K562 (cell line): ENCODE results near the gene GJB2. TPM values are rescaled to one million over a fixed set of nuclear protein-coding genes. Genes with fewer than 3 reads are reported as not detected.

ENCODE experiments used
- ATAC-seq: fragments of 200-7000 bp; cut with Tn5 transposase; 3 replicates; pipeline ENCODE4 v1.9.1; 2020; ENCODE audit warnings: moderate library complexity
- BruUV-seq: library from RNA; stranded (reverse); fragments of 400-500 nt; replicated peaks from 2 replicates; lab custom pipeline; 2021; lab: Mats Ljungman, UMichigan
- CTCF ChIA-PET: fragments of 300-600 bp; formaldehyde crosslinking; extraction: SDS; loops from one replicate; lab custom pipeline; 2021; ENCODE audit warnings: low intra/inter-chr PET ratio; lab: Yijun Ruan, JAX
- POLR2A ChIA-PET: fragments of 300-600, 350-650 bp; sonication (Branson Sonifier 250); formaldehyde crosslinking; extraction: SDS; loops from one replicate; lab custom pipeline; 2021; ENCODE audit warnings: antibody characterized with exemption, inconsistent platforms; lab: Yijun Ruan, JAX
- DNase-seq, 4 experiments: peaks; one replicate each; pipeline versions ENCODE4 v3.0.0 to v3.0.0-alpha.2; 2011 to 2018; ENCODE audit warnings: low spot score in 3 of 4, mixed read lengths in 3 of 4; ENCODE audit errors: extremely low read depth in 1 of 4
- FAIRE-seq: peaks from 2 replicates; lab custom pipeline; 2011; peaks lifted over from hg19 to GRCh38; lab: Jason Lieb, UNC
- H2AFZ ChIP-seq: 2 replicates; pipeline ENCODE4 v1.6.0; 2011; ENCODE audit warnings: low read depth, low read length, control low read depth, inconsistent platforms
- H3K27ac ChIP-seq: fragments of 200-600 bp; 3 replicates; pipeline ENCODE4 v1.8.0; 2011; ENCODE audit warnings: low read depth, mild to moderate bottlenecking, control low read depth, inconsistent platforms, low read length, moderate library complexity, mixed read lengths; ENCODE audit errors: extremely low read depth
- H3K27me3 ChIP-seq, 2 experiments: fragments of 300-600 bp in 1 of 2; 2 replicates in 1 of 2; 3 replicates in 1 of 2; pipeline versions ENCODE4 v1.6.0 to v1.8.0; 2011; ENCODE audit warnings: inconsistent platforms in 2 of 2, low read length in 2 of 2, mild to moderate bottlenecking in 1 of 2, mixed read lengths in 1 of 2, moderate library complexity in 1 of 2; ENCODE audit not compliant: control insufficient read depth in 2 of 2, insufficient read depth in 2 of 2
- H3K36me3 ChIP-seq: fragments of 300-600 bp; 3 replicates; pipeline ENCODE4 v1.8.0; 2011; ENCODE audit warnings: mild to moderate bottlenecking, low read length, inconsistent platforms; ENCODE audit not compliant: control insufficient read depth, insufficient read depth
- H3K4me1 ChIP-seq, 2 experiments: fragments of 200-600 bp in 1 of 2; replicated peaks in 1 of 2; 2 replicates in 1 of 2; 3 replicates in 1 of 2; pipeline versions ENCODE4 v1.5.1 to v1.8.0; 2011; ENCODE audit warnings: inconsistent platforms in 2 of 2, low read length in 2 of 2, mild to moderate bottlenecking in 1 of 2, mixed read lengths in 1 of 2, moderate library complexity in 1 of 2; ENCODE audit not compliant: control insufficient read depth in 2 of 2, insufficient read depth in 2 of 2
- H3K4me2 ChIP-seq: 2 replicates; pipeline ENCODE4 v1.6.1; 2011; ENCODE audit warnings: low read length, control low read depth, inconsistent platforms, mixed read lengths; ENCODE audit not compliant: insufficient read depth
- H3K4me3 ChIP-seq: fragments of 200-600 bp; sonication (generic), shearing (Covaris generic); 2 replicates; pipeline ENCODE4 v1.5.1; 2016; ENCODE audit warnings: control low read depth, inconsistent platforms
- H3K79me2 ChIP-seq: fragments of 200-600 bp; 3 replicates; pipeline ENCODE4 v1.8.0; 2011; ENCODE audit warnings: low read length, inconsistent platforms; ENCODE audit not compliant: control insufficient read depth, insufficient read depth
- H3K9ac ChIP-seq, 2 experiments: 2 replicates each; pipeline versions ENCODE4 v1.6.0 to v1.6.1; 2011; ENCODE audit warnings: low read depth in 2 of 2, low read length in 2 of 2, control low read depth in 1 of 2, inconsistent platforms in 1 of 2, mild to moderate bottlenecking in 1 of 2, mixed read lengths in 1 of 2; ENCODE audit not compliant: insufficient read depth in 1 of 2
- H3K9me1 ChIP-seq: one replicate; pipeline ENCODE4 v1.6.0; 2011; ENCODE audit warnings: inconsistent platforms, mild to moderate bottlenecking, low read length, moderate library complexity; ENCODE audit not compliant: control insufficient read depth, insufficient read depth
- H3K9me3 ChIP-seq: replicated peaks from 2 replicates; pipeline ENCODE4 v1.5.1; 2011; ENCODE audit warnings: low read depth, low read length, inconsistent platforms; ENCODE audit not compliant: control insufficient read depth, insufficient read depth
- H4K20me1 ChIP-seq: replicated peaks from 2 replicates; pipeline ENCODE4 v1.6.1; 2011; ENCODE audit warnings: low read length, inconsistent platforms, mixed read lengths; ENCODE audit not compliant: control insufficient read depth, insufficient read depth
- CBX8 ChIP-seq: fragments of 200-600 bp; sonication (generic); IDR thresholded peaks from 2 replicates; pipeline ENCODE4 v1.6.1; 2012; ENCODE audit warnings: borderline replicate concordance, mixed run types, low read depth, mild to moderate bottlenecking, moderate library complexity, mixed read lengths, low read length, control low read depth, inconsistent platforms; ENCODE audit not compliant: poor library complexity, severe bottlenecking; ENCODE audit errors: extremely low read depth
- CREB3L1 ChIP-seq: fragments of 450-650 bp; IDR thresholded peaks from 2 replicates; pipeline ENCODE4 v1.6.1; 2014; ENCODE audit warnings: low read depth, mild to moderate bottlenecking, moderate library complexity, borderline replicate concordance
- HDAC2 ChIP-seq: fragments of 450-650 bp; IDR thresholded peaks from 2 replicates; pipeline ENCODE4 v1.6.1; 2016; ENCODE audit warnings: mild to moderate bottlenecking
- MAZ ChIP-seq, 2 experiments: fragments of 450-650 bp in 1 of 2; sonication (generic) in 1 of 2; formaldehyde crosslinking; IDR thresholded peaks in 1 of 2; conservative IDR thresholded peaks in 1 of 2; 2 replicates each; pipeline versions ENCODE4 v1.4.0 to v1.5.0; 2020; ENCODE audit warnings: mild to moderate bottlenecking in 1 of 2, missing genetic modification reagents in 1 of 2
- MYBL2 ChIP-seq, 2 experiments: fragments of 450-650 bp in 1 of 2; sonication (generic) in 1 of 2; formaldehyde crosslinking in 1 of 2; IDR thresholded peaks; 2 replicates each; pipeline versions ENCODE4 v1.6.1 to v1.8.1; 2017 to 2022; ENCODE audit warnings: borderline replicate concordance in 1 of 2, inconsistent platforms in 1 of 2, low read depth in 1 of 2, mild to moderate bottlenecking in 1 of 2, missing genetic modification reagents in 1 of 2, moderate library complexity in 1 of 2
- NCOA4 ChIP-seq: fragments of 450-650 bp; IDR thresholded peaks from 2 replicates; pipeline ENCODE4 v1.6.1; 2018; ENCODE audit warnings: mild to moderate bottlenecking; ENCODE audit not compliant: partially characterized antibody
- NR2F6 ChIP-seq: fragments of 450-650 bp; formaldehyde crosslinking; IDR thresholded peaks from 2 replicates; pipeline ENCODE4 v1.4.0; 2020; ENCODE audit warnings: mild to moderate bottlenecking
- SLC30A9 ChIP-seq: fragments of 250-450 bp; sonication (Bioruptor Pico); IDR thresholded peaks from 2 replicates; pipeline ENCODE4 v1.8.0; 2022; ENCODE audit warnings: mild to moderate bottlenecking, moderate library complexity
- SMAD2 ChIP-seq: fragments of 150-350 bp; IDR thresholded peaks from 2 replicates; pipeline ENCODE4 v1.6.1; 2014; ENCODE audit warnings: low read depth, mild to moderate bottlenecking, low read length
- SNAPC5 ChIP-seq: fragments of 250-450 bp; sonication (Bioruptor Pico); IDR thresholded peaks from 2 replicates; pipeline ENCODE4 v1.8.0; 2021; ENCODE audit warnings: moderate library complexity, mild to moderate bottlenecking, inconsistent platforms
- TFAP4 ChIP-seq: sonication (generic); formaldehyde crosslinking; IDR thresholded peaks from 2 replicates; pipeline ENCODE4 v1.8.0; 2022; ENCODE audit warnings: missing genetic modification reagents, mild to moderate bottlenecking, moderate library complexity, borderline replicate concordance
- THRB ChIP-seq: fragments of 450-650 bp; formaldehyde crosslinking; conservative IDR thresholded peaks from 2 replicates; pipeline ENCODE4 v1.4.0; 2022; ENCODE audit warnings: mild to moderate bottlenecking, missing genetic modification characterization
- ZNF12 ChIP-seq: sonication (generic); formaldehyde crosslinking; IDR thresholded peaks from 2 replicates; pipeline ENCODE4 v1.4.0; 2020; ENCODE audit warnings: mild to moderate bottlenecking, missing genetic modification reagents
- ZNF232 ChIP-seq: sonication (generic); formaldehyde crosslinking; IDR thresholded peaks from 2 replicates; pipeline ENCODE4 v1.8.0; 2022; ENCODE audit warnings: mild to moderate bottlenecking, missing genetic modification reagents
- ZNF274 ChIP-seq: IDR thresholded peaks from 2 replicates; pipeline ENCODE4 v1.6.1; 2011; ENCODE audit warnings: low read depth, mild to moderate bottlenecking, low read length, moderate library complexity, borderline replicate concordance
- ZNF395 ChIP-seq: fragments of 200-800 bp; sonication (Bioruptor generic); IDR thresholded peaks from 2 replicates; pipeline ENCODE4 v1.6.1; 2017; ENCODE audit warnings: missing genetic modification characterization, missing compliant biosample characterization
- WGBS: fragments of 100-300 bp; shearing (Covaris generic); methylation state at CpG from one replicate; pipeline ENCODE4 v1.1.6; 2016; ENCODE audit warnings: low coverage, mixed read lengths; ENCODE audit not compliant: insufficient coverage; ENCODE audit errors: missing lambda C conversion rate; 5-methylcytosine and 5-hydroxymethylcytosine counted together
- in situ Hi-C: fragments of 300-500 bp; cut with MboI; formaldehyde crosslinking; loops from 4 replicates; pipeline ENCODE4 v1.15.0; 2018; ENCODE audit warnings: inconsistent platforms, mixed read lengths
- intact Hi-C: fragments of 100-400 bp; cut with micrococcal nuclease; formaldehyde crosslinking; loops from 2 replicates; pipeline ENCODE4 v1.14.2; 2022
- polyA plus RNA-seq, 8 experiments: library from polyadenylated mRNA; depleted of rRNA in 4 of 8; stranded (reverse) in 5 of 8; unstranded in 3 of 8; fragments of >200 nt; fragmentation: Nextera tagmentation in 2 of 8; fragmentation: Illumina TruSeq in 1 of 8; extraction: Ambion mirVana in 2 of 8; extraction: Trizol in 1 of 8; gene quantifications; 2 replicates each; pipeline versions ENCODE4 v1.2.1 to v1.2.3, GENCODE V29; 2011 to 2014; ENCODE audit warnings: inconsistent platforms in 1 of 8, missing spikeins in 1 of 8
- total RNA-seq, 7 experiments: library from RNA; depleted of rRNA in 6 of 7; stranded (reverse); fragments of >200 nt in 6 of 7; fragmentation: Illumina TruSeq in 2 of 7; extraction: Trizol in 2 of 7; gene quantifications; 2 replicates each; pipeline versions ENCODE4 v1.2.1 to v1.2.3, GENCODE V29; 2011 to 2021; ENCODE audit warnings: low replicate concordance in 1 of 7

GJB2 gene
- total and polyA plus RNA-seq, 9 of the 15 experiments (the other 6 are each of a cell fraction or from before 2014, with no cell fraction given) = not detected

- 0% methylated on average over 3 of the region's 5 CpGs for WGBS
- POLR2A ChIA-PET = no interaction called here
- TF ChIP-seq NR2F6 (CRISPR knock-in tag) (no peak), SNAPC5 (CRISPR knock-in tag) (no peak), ZNF232 (CRISPR knock-in tag) (no peak), MYBL2 (IDR thresholded peaks at IDR 0.05; ENCODE audit: low read depth) (no peak), MYBL2 (CRISPR knock-in tag; IDR thresholded peaks at IDR 0.05; ENCODE audit: borderline replicate concordance) (no peak), ZNF395 (CRISPR knock-in tag) (no peak), TFAP4 (CRISPR knock-in tag) (no peak), SLC30A9 (no peak), MAZ (CRISPR knock-in tag; conservative IDR thresholded peaks at IDR 0.05 in 1 of 2, IDR thresholded peaks at IDR 0.05 in 1 of 2) (no peak), SMAD2 (no peak), CREB3L1 (no peak), ZNF12 (CRISPR knock-in tag) (no peak), THRB (no peak), NCOA4 (no peak), ZNF274 (no peak), HDAC2 (no peak), CBX8 (no peak)
Observed at GRCh38 chr13:20178156-20178555, 14.6 kb downstream of the GJB2 start.

More at GRCh38 chr13:20178156-20178555, 14.6 kb downstream of the GJB2 start:
- CTCF ChIA-PET = no interaction called here
- H3K27ac ChIP-seq = no peak overlapping the region
- no peaks in the 10 kb centered on the region for H3K79me2 ChIP-seq
- no peaks in the 10 kb centered on the region for H3K36me3 ChIP-seq
- H2AFZ ChIP-seq = no peak overlapping the region
- no peaks in the 10 kb centered on the region for H3K9me3 ChIP-seq
- no peak overlapping the region for H3K9ac ChIP-seq
- intact Hi-C loops = no loop called here
- DNase-seq (no peak), FAIRE-seq (no peak), ATAC-seq (no peak)
- H4K20me1 ChIP-seq = no peaks in the 10 kb centered on the region
- H3K4me1 ChIP-seq = peaks cover 0 to 5% of the 10 kb centered on the region in 2 experiments; a peak in 2 of 5 replicates
- no peak overlapping the region for H3K4me2 ChIP-seq
- peaks cover 10 to 37% of the 10 kb centered on the region in 2 experiments; a peak in 4 of 5 replicates for H3K27me3 ChIP-seq
- BruUV-seq = no TSS peak
- no peak overlapping the region for H3K4me3 ChIP-seq
- in situ Hi-C loops = no loop called here
- no peaks in the 10 kb centered on the region for H3K9me1 ChIP-seq
